Small intestine (tissue), 7 donors: ENCODE data around the gene CTXND1. TPM values are rescaled to one million over a fixed set of nuclear protein-coding genes. Genes with fewer than 3 reads are reported as not detected.
A peak's percentile ranks its signal among the peaks of the same experiment; 100 is the strongest.

Experiments used
- DNase-seq, 2 donors: peaks; one replicate each; pipeline versions ENCODE4 v3.0.0 to v3.0.0-alpha.2; 2013
- FAIRE-seq: peaks from 2 replicates; lab custom pipeline; 2012; peaks lifted over from hg19 to GRCh38; lab: Jason Lieb, UNC
- H3K27ac ChIP-seq, 3 donors: one replicate each; pipeline ENCODE4 v1.5.1; 2013; ENCODE audit warnings: low read length in 2 of 3, mild to moderate bottlenecking in 2 of 3, control low read depth in 1 of 3, inconsistent platforms in 1 of 3, low read depth in 1 of 3, moderate library complexity in 1 of 3
- H3K27me3 ChIP-seq, 3 donors: one replicate each; pipeline ENCODE4 v1.6.1; 2013; ENCODE audit warnings: low read length in 3 of 3, inconsistent platforms in 1 of 3; ENCODE audit not compliant: control insufficient read depth in 3 of 3, insufficient read depth in 3 of 3
- H3K36me3 ChIP-seq, 3 donors: one replicate each; pipeline ENCODE4 v1.6.1; 2013; ENCODE audit warnings: low read length in 3 of 3, inconsistent platforms in 1 of 3, low read depth in 1 of 3, mild to moderate bottlenecking in 1 of 3, moderate library complexity in 1 of 3; ENCODE audit not compliant: control insufficient read depth in 3 of 3, insufficient read depth in 2 of 3
- H3K4me1 ChIP-seq, 3 donors: one replicate each; pipeline ENCODE4 v1.6.1; 2013; ENCODE audit warnings: low read length in 2 of 3, inconsistent platforms in 1 of 3, low read depth in 1 of 3, mild to moderate bottlenecking in 1 of 3, moderate library complexity in 1 of 3; ENCODE audit not compliant: control insufficient read depth in 3 of 3, insufficient read depth in 2 of 3
- H3K4me3 ChIP-seq, 3 donors: one replicate each; pipeline ENCODE4 v1.5.1; 2013; ENCODE audit warnings: low read length in 3 of 3, control low read depth in 1 of 3, inconsistent platforms in 1 of 3, low read depth in 1 of 3, mild to moderate bottlenecking in 1 of 3, moderate library complexity in 1 of 3
- H3K9me3 ChIP-seq, 2 donors: one replicate each; pipeline ENCODE4 v1.6.1; 2013; ENCODE audit warnings: low read depth in 1 of 2, low read length in 1 of 2; ENCODE audit not compliant: control insufficient read depth in 2 of 2, insufficient read depth in 1 of 2
- WGBS, 3 donors: extraction: QIAGEN DNeasy Blood & Tissue Kit; methylation state at CpG; one replicate each; pipeline ENCODE4 v1.1.7; 2013; 5-methylcytosine and 5-hydroxymethylcytosine counted together
- polyA plus RNA-seq, 4 donors: library from polyadenylated mRNA; stranded (reverse) in 3 of 4; unstranded in 1 of 4; fragments of 200-250 nt in 3 of 4; fragments of 120-200 nt in 1 of 4; gene quantifications; one replicate each; pipeline versions ENCODE4 v1.2.1 to v1.2.3, GENCODE V29; 2013
- donor health status: healthy with polysubstance abuse.
- donor health status: control.
- donor health status: control.
- donor health status: Bipolar disorder and iron deficiency.
- donor health status: healthy.

CTXND1 gene
- polyA plus RNA-seq, 4 donors, result under 0.01 to 12.8 (median 0.61) TPM

- H3K36me3 ChIP-seq, result peaks cover 0 to 8% (median 2%) of the 10 kb centered on the region in 3 donors
- FAIRE-seq (no peak), DNase-seq (no peak)
- peak overlapping the region in 1 of 3 donors; percentile 61 for H3K27ac ChIP-seq
- H3K27me3 ChIP-seq, result no peaks in the 10 kb centered on the region
- 95 to 96% (median 95%) methylated on average over 2 of the region's 2 CpGs for WGBS, 3 donors
- H3K4me3 ChIP-seq, result no peak overlapping the region
- H3K4me1 ChIP-seq, result peaks cover 0 to 23% (median 8%) of the 10 kb centered on the region in 3 donors
- no peaks in the 10 kb centered on the region for H3K9me3 ChIP-seq
These were observed 60.8 kb downstream of the CTXND1 start for GRCh38 chr15:80191198-80191597.

- FAIRE-seq, result no peak
These were observed 63.8 kb downstream of the CTXND1 start for GRCh38 chr15:80188251-80188650.

GRCh38 chr15:80186597-80186996 is 65.4 kb downstream of the CTXND1 start:
- Histone ChIP-seq H3K4me1 (no peaks in the 10 kb centered on the region), H3K27me3 (no peaks in the 10 kb centered on the region), H3K27ac (no peak overlapping the region), H3K4me3 (no peak overlapping the region), H3K36me3 (peaks cover 0 to 39% (median 6%) of the 10 kb centered on the region in 3 donors), H3K9me3 (no peaks in the 10 kb centered on the region)
- DNase-seq (no peak), FAIRE-seq (no peak)
- WGBS, 3 donors, result 100% methylated on average over 1 of the region's 1 CpG

More at GRCh38 chr15:80188251-80188650, 63.8 kb downstream of the CTXND1 start:
- Histone ChIP-seq H3K27me3 (no peaks in the 10 kb centered on the region), H3K4me1 (peaks cover 0 to 10% (median 3%) of the 10 kb centered on the region in 3 donors), H3K4me3 (no peak overlapping the region), H3K36me3 (peaks cover 0 to 30% (median 6%) of the 10 kb centered on the region in 3 donors), H3K9me3 (no peaks in the 10 kb centered on the region), H3K27ac (no peak overlapping the region)
- 73 to 81% (median 76%) methylated on average over 2 of the region's 2 CpGs for WGBS, 3 donors
- peak in 1 of 2 donors; percentile 22 for DNase-seq

GRCh38 chr15:80186066-80186465 is 65.9 kb downstream of the CTXND1 start:
- no peak overlapping the region for H3K4me3 ChIP-seq
- 95 to 96% (median 96%) methylated on average over 7 of the region's 7 CpGs for WGBS, 3 donors
- H3K27ac ChIP-seq, result no peak overlapping the region
- H3K27me3 ChIP-seq, result no peaks in the 10 kb centered on the region
- DNase-seq (no peak), FAIRE-seq (no peak)
- H3K36me3 ChIP-seq, result peaks cover 0 to 44% (median 6%) of the 10 kb centered on the region in 3 donors
- H3K4me1 ChIP-seq, result no peaks in the 10 kb centered on the region
- no peaks in the 10 kb centered on the region for H3K9me3 ChIP-seq

GRCh38 chr15:80185152-80185551 is 66.9 kb downstream of the CTXND1 start:
- 95 to 100% (median 97%) methylated on average over 2 of the region's 2 CpGs for WGBS, 3 donors
- Histone ChIP-seq H3K9me3 (no peaks in the 10 kb centered on the region), H3K27me3 (no peaks in the 10 kb centered on the region), H3K4me3 (no peak overlapping the region), H3K4me1 (no peaks in the 10 kb centered on the region), H3K36me3 (peaks cover 2 to 53% (median 9%) of the 10 kb centered on the region in 3 donors), H3K27ac (no peak overlapping the region)
- FAIRE-seq (no peak), DNase-seq (no peak)

GRCh38 chr15:80184554-80184953 is 67.5 kb downstream of the CTXND1 start:
- H3K27ac ChIP-seq, result no peak overlapping the region
- peaks cover 3 to 59% (median 9%) of the 10 kb centered on the region in 3 donors for H3K36me3 ChIP-seq
- no peaks in the 10 kb centered on the region for H3K9me3 ChIP-seq
- H3K4me1 ChIP-seq, result no peaks in the 10 kb centered on the region
- H3K27me3 ChIP-seq, result no peaks in the 10 kb centered on the region
- DNase-seq, result no peak
- 84 to 94% (median 91%) methylated on average over 7 of the region's 7 CpGs for WGBS, 3 donors
- H3K4me3 ChIP-seq, result no peak overlapping the region
- no peak for FAIRE-seq

- no peak overlapping the region for H3K4me3 ChIP-seq
These were observed 68.1 kb downstream of the CTXND1 start for GRCh38 chr15:80183886-80184285.

GRCh38 chr15:80183306-80183705 is 68.7 kb downstream of the CTXND1 start:
- Histone ChIP-seq H3K36me3 (peaks cover 3 to 65% (median 9%) of the 10 kb centered on the region in 3 donors), H3K27ac (no peak overlapping the region), H3K4me1 (no peaks in the 10 kb centered on the region), H3K4me3 (no peak overlapping the region), H3K27me3 (no peaks in the 10 kb centered on the region), H3K9me3 (no peaks in the 10 kb centered on the region)
- 93 to 96% (median 95%) methylated on average over 10 of the region's 10 CpGs for WGBS, 3 donors
- no peak for DNase-seq
- no peak for FAIRE-seq

More at GRCh38 chr15:80183886-80184285, 68.1 kb downstream of the CTXND1 start:
- no peak for DNase-seq
- Histone ChIP-seq H3K27me3 (no peaks in the 10 kb centered on the region), H3K4me1 (no peaks in the 10 kb centered on the region), H3K36me3 (peaks cover 3 to 65% (median 9%) of the 10 kb centered on the region in 3 donors), H3K9me3 (no peaks in the 10 kb centered on the region), H3K27ac (no peak overlapping the region)
- FAIRE-seq, result no peak
- WGBS, 3 donors, result 84 to 90% (median 85%) methylated on average over 6 of the region's 6 CpGs
